ENCODE results near the gene STXBP5L. TPM values are rescaled to one million over a fixed set of nuclear protein-coding genes. Genes with fewer than 3 reads are reported as not detected.
"Not testable (repeated sequence)": the region's sequence is repeated elsewhere in the genome, so short reads cannot be mapped to it uniquely, and the experiment has no call there.

Gene STXBP5L
- total RNA-seq, 4 donors from 2014 or later: not detected

DNA sequence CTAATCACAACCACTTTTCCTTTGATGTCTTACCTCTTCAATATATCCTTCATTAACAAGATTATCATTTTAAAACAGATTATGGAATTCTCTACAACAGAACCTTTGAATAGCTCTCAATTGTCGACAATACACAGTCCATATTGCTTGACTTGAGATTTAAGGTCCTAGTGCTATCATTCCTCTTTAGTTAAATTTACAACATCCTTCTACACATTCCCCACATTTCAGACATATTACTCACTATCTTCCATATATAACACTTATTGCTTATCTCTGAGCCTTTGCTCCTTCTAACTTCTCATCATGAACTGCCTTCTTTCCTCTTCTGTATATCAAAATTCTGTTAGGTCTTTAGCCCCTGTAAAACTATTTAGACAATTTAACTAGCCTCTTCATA is 247.0 kb downstream of the STXBP5L start:
- TF ChIP-seq, protein P1, sequence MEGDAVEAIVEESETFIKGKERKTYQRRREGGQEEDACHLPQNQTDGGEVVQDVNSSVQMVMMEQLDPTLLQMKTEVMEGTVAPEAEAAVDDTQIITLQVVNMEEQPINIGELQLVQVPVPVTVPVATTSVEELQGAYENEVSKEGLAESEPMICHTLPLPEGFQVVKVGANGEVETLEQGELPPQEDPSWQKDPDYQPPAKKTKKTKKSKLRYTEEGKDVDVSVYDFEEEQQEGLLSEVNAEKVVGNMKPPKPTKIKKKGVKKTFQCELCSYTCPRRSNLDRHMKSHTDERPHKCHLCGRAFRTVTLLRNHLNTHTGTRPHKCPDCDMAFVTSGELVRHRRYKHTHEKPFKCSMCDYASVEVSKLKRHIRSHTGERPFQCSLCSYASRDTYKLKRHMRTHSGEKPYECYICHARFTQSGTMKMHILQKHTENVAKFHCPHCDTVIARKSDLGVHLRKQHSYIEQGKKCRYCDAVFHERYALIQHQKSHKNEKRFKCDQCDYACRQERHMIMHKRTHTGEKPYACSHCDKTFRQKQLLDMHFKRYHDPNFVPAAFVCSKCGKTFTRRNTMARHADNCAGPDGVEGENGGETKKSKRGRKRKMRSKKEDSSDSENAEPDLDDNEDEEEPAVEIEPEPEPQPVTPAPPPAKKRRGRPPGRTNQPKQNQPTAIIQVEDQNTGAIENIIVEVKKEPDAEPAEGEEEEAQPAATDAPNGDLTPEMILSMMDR (IDR thresholded peaks at IDR 0.05): no peak
- ATAC-seq (ENCODE audit: low FRiP score) (no peak), DNase-seq (ENCODE audit: low spot score) (no peak)

GRCh38 chr3:121165397-121165837 is 257.4 kb downstream of the STXBP5L start:
- no peak for ATAC-seq (ENCODE audit: low FRiP score)

DNA sequence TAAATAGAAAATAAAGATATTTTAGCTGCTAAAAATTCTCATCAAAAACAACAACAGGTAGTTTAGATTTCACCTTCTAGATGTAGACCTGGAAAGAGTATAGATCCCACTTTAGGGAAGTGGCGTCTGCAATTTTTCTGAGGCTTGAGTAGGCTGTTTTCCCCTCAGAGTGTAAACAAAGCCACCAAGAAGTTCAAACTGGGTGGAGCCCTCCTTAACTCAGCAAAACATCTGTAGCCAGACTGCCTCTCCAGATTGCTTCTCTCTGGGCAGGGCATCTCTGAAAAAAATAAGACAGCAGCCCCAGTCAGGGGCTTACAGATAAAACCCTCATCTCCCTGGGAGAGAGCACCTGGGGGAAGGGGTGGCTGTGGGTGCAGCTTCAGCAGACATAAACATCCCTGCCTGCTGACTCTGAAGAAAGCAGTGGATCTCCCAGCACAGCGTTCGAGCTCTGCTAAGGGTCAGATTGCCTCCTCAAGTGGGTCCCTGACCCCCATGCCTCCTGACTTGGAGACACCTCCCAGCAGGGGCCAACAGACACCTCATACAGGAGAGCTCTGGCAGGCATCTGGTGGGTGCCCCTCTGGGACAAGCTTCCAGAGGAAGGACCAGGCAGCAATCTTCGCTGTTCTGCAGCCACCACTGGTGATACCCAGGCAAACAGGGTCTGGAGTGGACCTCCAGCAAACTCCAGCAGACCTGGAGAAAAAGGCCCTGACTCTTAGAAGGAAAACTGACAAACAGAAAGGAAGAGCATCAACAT is 259.6 kb downstream of the STXBP5L start:
- ATAC-seq (ENCODE audit: low FRiP score): no peak
- no peak for DNase-seq (ENCODE audit: low spot score)
- TF ChIP-seq, protein P1 (IDR thresholded peaks at IDR 0.05): no peak

More at GRCh38 chr3:121165397-121165837, 257.4 kb downstream of the STXBP5L start:
- TF ChIP-seq, protein P1 (IDR thresholded peaks at IDR 0.05): no peak
- no peak for DNase-seq (ENCODE audit: low spot score)

DNA sequence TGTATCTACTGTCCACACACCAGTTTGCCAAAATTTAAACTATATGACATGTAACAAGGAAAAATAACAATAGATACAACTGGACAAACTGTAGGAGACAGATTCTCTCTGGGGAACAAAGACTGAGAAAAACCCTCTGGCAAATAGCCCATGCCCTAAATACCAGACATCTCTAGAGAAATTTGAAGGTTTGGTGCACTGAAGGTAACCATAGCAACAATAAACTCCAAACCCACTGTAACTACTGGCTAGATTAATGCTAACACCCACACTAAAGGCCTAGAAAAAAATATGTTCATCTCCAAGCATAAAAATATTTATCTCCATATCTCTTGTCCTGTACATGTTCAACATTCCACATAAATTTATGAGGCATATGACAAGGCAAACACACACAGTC is 267.1 kb downstream of the STXBP5L start:
- no peak for ATAC-seq (ENCODE audit: low FRiP score)
- no peak for DNase-seq (ENCODE audit: low spot score)
- TF ChIP-seq, protein P1 (IDR thresholded peaks at IDR 0.05): no peak

- not testable (repeated sequence) for DNase-seq (ENCODE audit: low spot score); ATAC-seq (ENCODE audit: low FRiP score)
These were observed 282.6 kb downstream of the STXBP5L start for GRCh38 chr3:121190626-121191025.

DNA sequence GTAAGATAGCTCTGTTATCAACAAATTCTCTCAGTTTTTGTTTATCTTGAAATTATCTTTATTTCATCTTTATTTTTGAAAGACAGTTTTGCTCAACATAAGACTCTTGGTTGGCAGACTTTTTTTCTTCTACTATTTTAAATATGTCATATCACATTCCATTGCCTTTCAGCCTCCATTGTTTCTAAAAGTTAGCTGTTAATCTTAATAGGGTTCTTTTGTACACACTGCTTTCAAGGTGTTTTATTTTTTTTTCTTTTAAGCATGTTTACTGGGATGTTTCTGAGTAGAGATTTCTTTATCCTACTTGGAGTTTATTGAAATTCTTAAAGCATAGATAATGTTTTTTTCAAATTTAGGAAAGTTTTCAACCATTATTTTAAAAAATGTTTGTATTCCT is 294.6 kb downstream of the STXBP5L start:
- TF ChIP-seq, protein P1 (IDR thresholded peaks at IDR 0.05): no peak
- ATAC-seq (ENCODE audit: low FRiP score) (no peak), DNase-seq (ENCODE audit: low spot score) (no peak)

- DNase-seq (ENCODE audit: low spot score): no peak
- TF ChIP-seq, protein P1 (IDR thresholded peaks at IDR 0.05): no peak
- ATAC-seq (ENCODE audit: low FRiP score): no peak
These were observed 315.1 kb downstream of the STXBP5L start for GRCh38 chr3:121223116-121223515.

Data from omental fat pad (tissue), 4 donors.